Fibroblast of the aortic adventitia (primary cell): ENCODE data around the gene MYOM3. TPM values are rescaled to one million over a fixed set of nuclear protein-coding genes. Genes with fewer than 3 reads are reported as not detected.
A peak's percentile ranks its signal among the peaks of the same experiment; 100 is the strongest.
"Not testable (repeated sequence)": the region's sequence is repeated elsewhere in the genome, so short reads cannot be mapped to it uniquely, and the experiment has no call there.

Source experiments
- DNase-seq: peaks from one replicate; pipeline ENCODE4 v3.0.0-alpha.2; 2010; ENCODE audit warnings: low read depth
- H3K4me3 ChIP-seq: 2 replicates; pipeline ENCODE4 v1.5.1; 2011; ENCODE audit warnings: low read depth, mild to moderate bottlenecking, control low read depth, low read length, moderate library complexity
- CTCF ChIP-seq: IDR thresholded peaks from 2 replicates; pipeline ENCODE4 v1.5.1; 2011; ENCODE audit warnings: mild to moderate bottlenecking, low read length, control low read depth, inconsistent platforms; ENCODE audit not compliant: insufficient read depth
- total RNA-seq: library from RNA; depleted of rRNA; stranded (reverse); fragments of >200 nt; gene quantifications from 2 replicates; pipeline ENCODE4 v1.2.3, GENCODE V29; 2012; ENCODE audit warnings: low replicate concordance

Gene MYOM3
- total RNA-seq, 1 donor: under 0.01 TPM

- no peak for TF ChIP-seq CTCF
- H3K4me3 ChIP-seq: no peak overlapping the region
- peak; percentile 22 for DNase-seq
Observed at GRCh38 chr1:24052220-24052619, 59.7 kb downstream of the MYOM3 start.

- no peak for TF ChIP-seq CTCF
- no peak for DNase-seq
- H3K4me3 ChIP-seq: no peak overlapping the region
Observed at GRCh38 chr1:24051206-24051945, 60.6 kb downstream of the MYOM3 start.

GRCh38 chr1:24049733-24050132 lies 62.2 kb downstream of the MYOM3 start:
- DNase-seq: no peak
- no peak overlapping the region for H3K4me3 ChIP-seq
- no peak for TF ChIP-seq CTCF

- H3K4me3 ChIP-seq, DNase-seq: not testable (repeated sequence)
Observed at GRCh38 chr1:24048894-24049293, 63.0 kb downstream of the MYOM3 start.

DNA sequence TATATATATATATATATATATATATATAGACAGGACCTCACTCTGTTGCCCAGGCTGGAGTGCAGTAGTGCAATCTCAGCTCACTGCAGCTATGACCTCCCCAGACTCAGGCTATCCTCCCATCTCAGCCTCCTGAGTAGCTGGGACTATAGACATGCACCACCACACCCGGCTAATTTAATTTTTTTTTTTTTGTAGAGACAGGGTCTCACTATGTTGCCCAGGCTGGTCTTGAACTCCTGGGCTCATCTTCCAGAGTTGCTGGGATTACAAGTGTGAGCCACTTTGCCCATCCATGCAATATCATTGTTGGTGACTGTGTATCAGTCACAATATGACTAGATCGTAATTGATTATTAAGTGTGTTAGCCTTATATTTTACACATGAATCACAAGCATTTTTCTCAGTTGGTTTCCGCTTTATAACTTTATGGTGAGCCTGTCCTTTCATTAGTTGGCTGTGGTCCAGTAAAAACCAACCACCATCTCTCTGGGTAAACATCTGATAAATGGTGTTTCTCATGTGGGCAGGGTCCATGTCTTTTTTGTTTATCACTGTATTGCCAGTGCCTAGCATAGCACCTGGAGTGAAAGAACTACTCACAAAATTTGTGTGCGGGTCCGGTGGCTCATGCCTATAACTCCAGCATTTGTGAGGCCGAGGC lies 63.6 kb downstream of the MYOM3 start:
- no peak for TF ChIP-seq CTCF
- H3K4me3 ChIP-seq: no peak overlapping the region
- no peak for DNase-seq

DNA sequence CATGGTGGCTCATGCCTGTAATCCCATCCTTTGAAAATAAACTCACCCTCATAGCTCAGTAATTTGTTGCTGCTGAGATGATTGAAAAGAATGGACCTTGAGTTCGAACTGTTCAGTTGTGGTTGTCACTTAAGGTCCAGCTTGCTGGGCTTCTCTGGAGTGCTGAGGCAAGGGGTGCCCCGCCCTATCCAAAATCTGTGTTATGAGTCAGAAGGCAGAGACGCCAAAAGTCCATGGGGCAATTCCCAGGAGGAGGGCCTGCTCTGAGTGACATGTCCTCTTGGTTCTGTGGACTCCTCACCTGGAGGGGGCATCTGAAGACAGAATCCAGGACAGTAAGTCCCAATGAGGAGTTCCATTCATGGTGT lies 64.8 kb downstream of the MYOM3 start:
- DNase-seq: peak; percentile 80
- TF ChIP-seq CTCF: no peak
- H3K4me3 ChIP-seq: no peak overlapping the region

GRCh38 chr1:24045771-24046170 lies 66.2 kb downstream of the MYOM3 start:
- TF ChIP-seq CTCF: no peak
- no peak overlapping the region for H3K4me3 ChIP-seq
- peak; percentile 69 for DNase-seq

DNA sequence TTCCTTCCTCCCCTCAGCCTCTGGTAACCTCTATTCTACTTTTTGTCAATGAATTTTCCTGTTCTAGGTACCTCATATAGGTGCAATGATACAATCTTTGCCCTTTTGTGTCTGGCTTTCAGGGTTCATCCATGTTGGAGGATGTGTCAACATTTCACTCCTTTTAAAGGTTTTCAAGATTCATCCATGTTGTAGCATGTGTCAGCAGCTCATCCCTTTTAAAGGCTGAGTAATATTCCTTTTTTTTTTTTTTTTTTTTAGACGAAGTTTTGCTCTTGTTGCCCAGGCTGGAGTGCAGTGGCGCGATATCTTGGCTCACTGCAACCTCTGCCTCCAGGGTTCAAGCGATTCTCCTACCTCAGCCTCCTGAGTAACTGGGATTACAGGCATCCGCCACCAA lies 67.3 kb downstream of the MYOM3 start:
- H3K4me3 ChIP-seq, DNase-seq: not testable (repeated sequence)
